NCI-H748 (cell line): ENCODE measurements around the gene ME2.
A peak's percentile ranks its signal among the peaks of the same experiment; 100 is the strongest.
"Not testable (repeated sequence)": the region's sequence is repeated elsewhere in the genome, so short reads cannot be mapped to it uniquely, and the experiment has no call there.

ENCODE experiments used
- DNase-seq: peaks from one replicate; lab custom pipeline; 2025; ENCODE audit not compliant: unreplicated experiment; lab: John Stamatoyannopoulos, UW

Gene ME2

GRCh38 chr18:50911006-50911405 lies 32.1 kb downstream of the ME2 start:
- no peak for DNase-seq

- no peak for DNase-seq
These were observed 38.1 kb downstream of the ME2 start for GRCh38 chr18:50917021-50917420.

GRCh38 chr18:50918153-50918552 lies 39.2 kb downstream of the ME2 start:
- no peak for DNase-seq

- DNase-seq: no peak
These were observed 45.5 kb downstream of the ME2 start for GRCh38 chr18:50924372-50924771.

GRCh38 chr18:50926521-50926920 lies 47.6 kb downstream of the ME2 start:
- DNase-seq: no peak

GRCh38 chr18:50928551-50928950 lies 49.6 kb downstream of the ME2 start:
- no peak for DNase-seq

- no peak for DNase-seq
These were observed 54.8 kb downstream of the ME2 start for GRCh38 chr18:50933684-50934083.

GRCh38 chr18:50934545-50935211 lies 55.8 kb downstream of the ME2 start:
- DNase-seq: no peak

GRCh38 chr18:50935493-50936191 lies 56.7 kb downstream of the ME2 start:
- no peak for DNase-seq

- no peak for DNase-seq
These were observed 58.3 kb downstream of the ME2 start for GRCh38 chr18:50937183-50937582.

GRCh38 chr18:50938912-50939311 lies 60.0 kb downstream of the ME2 start:
- DNase-seq: no peak

- no peak for DNase-seq
These were observed 65.5 kb downstream of the ME2 start for GRCh38 chr18:50944245-50944932.

- DNase-seq: not testable (repeated sequence)
These were observed 67.0 kb downstream of the ME2 start for GRCh38 chr18:50945918-50946317.

- DNase-seq: no peak
These were observed 69.0 kb downstream of the ME2 start for GRCh38 chr18:50947899-50948298.

- no peak for DNase-seq
These were observed 70.3 kb downstream of the ME2 start for GRCh38 chr18:50949185-50949584.

GRCh38 chr18:50950626-50951025 lies 71.7 kb downstream of the ME2 start:
- no peak for DNase-seq

- DNase-seq: no peak
These were observed 74.9 kb downstream of the ME2 start for GRCh38 chr18:50953822-50954221.

GRCh38 chr18:50955253-50955652 lies 76.3 kb downstream of the ME2 start:
- no peak for DNase-seq

- no peak for DNase-seq
These were observed 77.2 kb downstream of the ME2 start for GRCh38 chr18:50956116-50956515.

- no peak for DNase-seq
These were observed 83.1 kb downstream of the ME2 start for GRCh38 chr18:50961974-50962373.

GRCh38 chr18:50967714-50968661 lies 89.1 kb downstream of the ME2 start, which contains the start of gene ELAC1:
Gene ELAC1 (plus strand): TSS chr18:50968040. CDS start chr18:50974405, 6,365 bp downstream.
- DNase-seq: peak; percentile 94
